Liver (tissue), 3 donors: ENCODE measurements around the gene FAM118A.

Experiments
- ATF3 ChIP-seq: IDR thresholded peaks from 2 replicates; pipeline ENCODE4 v1.6.1; 2016; ENCODE audit warnings: antibody characterized with exemption
- CTCF ChIP-seq: fragments of 150-350 bp; IDR thresholded peaks from 2 replicates; pipeline ENCODE4 v1.5.1; 2017; ENCODE audit warnings: improper control_type of control experiment, low read depth, low read length; ENCODE audit not compliant: missing input control
- EGR1 ChIP-seq, 2 donors: IDR thresholded peaks; 2 replicates each; pipeline ENCODE4 v1.6.1; 2016 to 2018; ENCODE audit warnings: antibody characterized with exemption in 2 of 2, low read depth in 2 of 2
- FOXA1 ChIP-seq: IDR thresholded peaks from 2 replicates; pipeline ENCODE4 v1.6.1; 2016; ENCODE audit warnings: antibody characterized with exemption
- GABPA ChIP-seq, 2 donors: IDR thresholded peaks in 1 of 2; conservative IDR thresholded peaks in 1 of 2; 2 replicates each; pipeline ENCODE4 v1.6.1; 2016; ENCODE audit warnings: antibody characterized with exemption in 2 of 2, mild to moderate bottlenecking in 1 of 2, moderate library complexity in 1 of 2
- HNF4G ChIP-seq: IDR thresholded peaks from 2 replicates; pipeline ENCODE4 v1.6.1; 2016; ENCODE audit warnings: antibody characterized with exemption
- NR2F2 ChIP-seq: IDR thresholded peaks from 2 replicates; pipeline ENCODE4 v1.6.1; 2016; ENCODE audit warnings: antibody characterized with exemption
- RAD21 ChIP-seq, 2 donors: IDR thresholded peaks; 2 replicates each; pipeline ENCODE4 v1.6.1; 2016; ENCODE audit warnings: antibody characterized with exemption in 2 of 2, mild to moderate bottlenecking in 2 of 2
- SP1 ChIP-seq: IDR thresholded peaks from 2 replicates; pipeline ENCODE4 v1.6.1; 2018; ENCODE audit warnings: antibody characterized with exemption, mild to moderate bottlenecking
- TAF1 ChIP-seq: conservative IDR thresholded peaks from 2 replicates; pipeline ENCODE4 v1.6.1; 2016; ENCODE audit warnings: antibody characterized with exemption, mild to moderate bottlenecking
- YY1 ChIP-seq: IDR thresholded peaks from 2 replicates; pipeline ENCODE4 v1.6.1; 2016; ENCODE audit warnings: antibody characterized with exemption, mild to moderate bottlenecking
- ZBTB33 ChIP-seq: IDR thresholded peaks from 2 replicates; pipeline ENCODE4 v1.6.1; 2016; ENCODE audit warnings: antibody characterized with exemption
- TF ChIP-seq, protein P1 (sequence below): IDR thresholded peaks from 2 replicates; pipeline ENCODE4 v1.6.1; 2016; ENCODE audit warnings: antibody characterized with exemption
- TF ChIP-seq, protein P2 (sequence below): IDR thresholded peaks from 2 replicates; pipeline ENCODE4 v1.6.1; 2016; ENCODE audit warnings: antibody characterized with exemption, mild to moderate bottlenecking
- donor health status: healthy.
- donor health status: healthy.

DNA sequence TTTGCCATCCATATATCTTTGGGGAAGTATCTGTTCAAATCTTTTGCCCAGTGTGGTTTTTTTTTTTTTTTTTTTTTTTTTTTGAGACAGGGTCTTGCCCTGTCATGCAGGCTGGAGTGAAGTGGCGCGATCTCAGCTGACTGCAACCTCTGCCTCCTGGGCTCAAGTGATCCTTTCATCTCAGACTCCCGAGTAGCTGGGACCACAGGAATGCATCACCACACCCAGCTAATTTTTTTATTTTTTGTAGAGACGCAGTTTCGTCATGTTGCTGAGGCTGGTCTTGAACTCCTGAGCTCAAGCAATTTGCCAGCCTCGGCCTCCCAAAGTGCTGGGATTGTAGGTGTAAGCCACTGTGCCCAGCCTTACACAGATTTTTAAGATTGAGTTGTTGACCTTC, 4.8 kb upstream of the FAM118A start:
- no peak for TF ChIP-seq YY1
- no peak for TF ChIP-seq CTCF
- TF ChIP-seq, protein P1, sequence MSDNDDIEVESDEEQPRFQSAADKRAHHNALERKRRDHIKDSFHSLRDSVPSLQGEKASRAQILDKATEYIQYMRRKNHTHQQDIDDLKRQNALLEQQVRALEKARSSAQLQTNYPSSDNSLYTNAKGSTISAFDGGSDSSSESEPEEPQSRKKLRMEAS, result no peak
- no peak for TF ChIP-seq FOXA1
- TF ChIP-seq GABPA (IDR thresholded peaks at IDR 0.05 in 1 of 2, conservative IDR thresholded peaks at IDR 0.05 in 1 of 2), result no peak
- no peak for TF ChIP-seq RAD21 (IDR thresholded peaks at IDR 0.05)
- TF ChIP-seq ATF3, result no peak
- TF ChIP-seq ZBTB33, result no peak
- no peak for TF ChIP-seq SP1
- TF ChIP-seq HNF4G, result no peak
- TF ChIP-seq, protein P2, sequence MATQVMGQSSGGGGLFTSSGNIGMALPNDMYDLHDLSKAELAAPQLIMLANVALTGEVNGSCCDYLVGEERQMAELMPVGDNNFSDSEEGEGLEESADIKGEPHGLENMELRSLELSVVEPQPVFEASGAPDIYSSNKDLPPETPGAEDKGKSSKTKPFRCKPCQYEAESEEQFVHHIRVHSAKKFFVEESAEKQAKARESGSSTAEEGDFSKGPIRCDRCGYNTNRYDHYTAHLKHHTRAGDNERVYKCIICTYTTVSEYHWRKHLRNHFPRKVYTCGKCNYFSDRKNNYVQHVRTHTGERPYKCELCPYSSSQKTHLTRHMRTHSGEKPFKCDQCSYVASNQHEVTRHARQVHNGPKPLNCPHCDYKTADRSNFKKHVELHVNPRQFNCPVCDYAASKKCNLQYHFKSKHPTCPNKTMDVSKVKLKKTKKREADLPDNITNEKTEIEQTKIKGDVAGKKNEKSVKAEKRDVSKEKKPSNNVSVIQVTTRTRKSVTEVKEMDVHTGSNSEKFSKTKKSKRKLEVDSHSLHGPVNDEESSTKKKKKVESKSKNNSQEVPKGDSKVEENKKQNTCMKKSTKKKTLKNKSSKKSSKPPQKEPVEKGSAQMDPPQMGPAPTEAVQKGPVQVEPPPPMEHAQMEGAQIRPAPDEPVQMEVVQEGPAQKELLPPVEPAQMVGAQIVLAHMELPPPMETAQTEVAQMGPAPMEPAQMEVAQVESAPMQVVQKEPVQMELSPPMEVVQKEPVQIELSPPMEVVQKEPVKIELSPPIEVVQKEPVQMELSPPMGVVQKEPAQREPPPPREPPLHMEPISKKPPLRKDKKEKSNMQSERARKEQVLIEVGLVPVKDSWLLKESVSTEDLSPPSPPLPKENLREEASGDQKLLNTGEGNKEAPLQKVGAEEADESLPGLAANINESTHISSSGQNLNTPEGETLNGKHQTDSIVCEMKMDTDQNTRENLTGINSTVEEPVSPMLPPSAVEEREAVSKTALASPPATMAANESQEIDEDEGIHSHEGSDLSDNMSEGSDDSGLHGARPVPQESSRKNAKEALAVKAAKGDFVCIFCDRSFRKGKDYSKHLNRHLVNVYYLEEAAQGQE, result no peak
- TF ChIP-seq TAF1, result no peak
- TF ChIP-seq NR2F2, result no peak
- no peak for TF ChIP-seq EGR1 (IDR thresholded peaks at IDR 0.05; ENCODE audit: low read depth in 2 of 2)
